Measurements from ENCODE around the gene LRRC56. TPM values are rescaled to one million over a fixed set of nuclear protein-coding genes. Genes with fewer than 3 reads are reported as not detected.
"Not testable (repeated sequence)": the region's sequence is repeated elsewhere in the genome, so short reads cannot be mapped to it uniquely, and the experiment has no call there.

LRRC56 gene
- total RNA-seq, 1 donor from 2014 or later, result 2.0 TPM

- no peak for DNase-seq (ENCODE audit: low read depth)
Measured at GRCh38 chr11:501683-502287, 35.5 kb upstream of the LRRC56 start.

GRCh38 chr11:502288-503178 is 34.8 kb upstream of the LRRC56 start:
- DNase-seq (ENCODE audit: low read depth), result no peak

DNA sequence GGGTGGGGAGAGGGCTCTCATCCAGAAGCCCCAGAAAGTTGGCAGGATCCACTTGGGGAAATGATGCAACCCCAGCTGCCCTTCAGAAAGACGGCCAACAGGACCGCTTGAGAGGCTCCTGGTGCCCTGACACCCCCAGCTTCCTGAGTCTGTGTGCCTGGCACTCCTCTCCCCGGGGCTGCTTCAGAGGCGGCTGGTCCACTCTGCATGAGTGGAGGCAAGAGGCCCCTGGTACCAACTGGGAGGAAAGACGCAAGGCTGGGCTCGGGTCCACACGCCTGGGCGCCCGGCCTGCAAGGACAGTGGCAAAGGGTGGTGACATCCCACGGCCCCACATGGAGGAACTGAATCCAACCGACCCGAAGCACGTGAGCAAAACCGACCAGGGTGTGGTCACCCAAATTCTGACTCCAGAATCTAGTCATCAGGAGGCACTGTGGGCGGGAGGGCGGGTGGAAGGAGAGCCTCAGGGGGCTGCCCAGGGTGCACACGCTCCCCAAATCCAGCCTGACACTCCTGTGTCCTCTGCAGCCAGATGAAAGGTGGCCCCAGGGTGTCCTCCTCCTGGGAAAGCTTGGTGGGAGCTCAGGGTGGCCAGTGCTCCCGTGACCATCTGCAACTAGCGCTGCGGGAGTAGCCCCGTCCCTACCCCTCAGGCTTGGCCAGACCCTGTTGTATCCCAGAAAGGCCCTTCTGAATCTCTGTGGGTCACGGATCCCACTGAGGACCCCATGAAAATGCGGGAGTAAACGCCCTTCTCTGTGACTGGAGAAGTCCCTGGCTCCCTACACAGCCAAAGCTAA is 33.9 kb upstream of the LRRC56 start:
- DNase-seq (ENCODE audit: low read depth), result no peak

DNA sequence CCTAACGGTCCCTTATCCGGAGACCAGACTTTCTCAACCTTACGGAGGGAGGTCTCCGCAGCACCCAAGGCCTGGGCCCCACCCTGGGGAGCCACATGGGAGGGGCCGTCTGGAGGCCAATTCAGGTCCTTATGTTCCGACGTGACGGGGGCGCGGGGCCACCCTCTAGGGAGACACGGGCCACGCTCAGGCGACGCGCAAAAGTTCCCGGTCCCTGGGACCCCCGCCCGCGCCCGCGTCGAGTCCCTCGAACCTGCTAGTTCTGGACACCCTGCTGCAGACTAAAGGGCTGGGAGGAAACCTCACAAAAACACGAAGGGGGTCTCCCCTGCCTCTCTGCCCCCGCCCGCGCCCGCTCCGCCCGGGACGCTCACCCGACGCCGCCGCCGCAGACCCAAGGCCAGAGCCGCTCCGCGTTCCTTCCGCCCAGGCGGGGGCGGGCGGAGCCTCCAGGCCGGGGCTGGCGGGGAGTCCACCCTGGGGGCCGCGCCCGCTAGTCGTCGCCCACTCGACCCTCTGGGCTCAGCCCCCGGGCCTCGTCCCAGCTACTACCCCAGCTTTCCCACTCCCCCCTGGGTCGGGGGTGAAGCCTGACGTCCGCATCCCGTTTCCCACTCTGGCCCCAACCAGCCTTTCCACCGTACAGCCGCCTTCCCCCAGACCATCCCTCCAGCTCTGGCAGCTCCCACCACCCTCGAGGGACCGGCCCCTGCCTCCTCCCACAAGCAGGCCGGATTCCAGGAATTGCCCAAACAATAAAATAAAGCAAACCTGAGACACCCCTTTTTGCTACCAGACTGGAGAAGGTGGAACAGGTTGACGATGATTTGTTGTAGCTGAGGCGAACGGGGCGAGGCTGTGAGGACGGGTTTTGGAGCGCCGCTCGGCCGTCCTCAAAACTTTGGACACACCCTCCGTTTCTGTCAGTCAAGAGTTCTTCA is 33.0 kb upstream of the LRRC56 start:
- no peak for DNase-seq (ENCODE audit: low read depth)

DNA sequence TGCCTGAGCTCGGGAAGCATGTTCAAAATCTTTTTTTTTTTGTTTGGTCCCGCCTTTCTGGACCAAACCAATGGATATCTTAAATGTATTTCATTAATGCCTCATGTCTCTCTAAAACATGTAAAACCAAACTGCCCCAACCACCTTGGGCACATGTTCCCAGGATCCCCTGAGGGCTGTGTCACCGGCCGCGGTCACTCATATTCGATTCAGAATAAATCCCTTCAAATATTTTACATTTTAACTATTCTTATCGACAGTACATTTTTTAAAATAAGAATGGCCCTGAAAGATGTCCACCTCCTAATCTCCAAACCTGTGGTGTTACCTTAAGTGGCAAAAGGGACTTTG is 32.4 kb upstream of the LRRC56 start:
- DNase-seq (ENCODE audit: low read depth), result no peak

DNA sequence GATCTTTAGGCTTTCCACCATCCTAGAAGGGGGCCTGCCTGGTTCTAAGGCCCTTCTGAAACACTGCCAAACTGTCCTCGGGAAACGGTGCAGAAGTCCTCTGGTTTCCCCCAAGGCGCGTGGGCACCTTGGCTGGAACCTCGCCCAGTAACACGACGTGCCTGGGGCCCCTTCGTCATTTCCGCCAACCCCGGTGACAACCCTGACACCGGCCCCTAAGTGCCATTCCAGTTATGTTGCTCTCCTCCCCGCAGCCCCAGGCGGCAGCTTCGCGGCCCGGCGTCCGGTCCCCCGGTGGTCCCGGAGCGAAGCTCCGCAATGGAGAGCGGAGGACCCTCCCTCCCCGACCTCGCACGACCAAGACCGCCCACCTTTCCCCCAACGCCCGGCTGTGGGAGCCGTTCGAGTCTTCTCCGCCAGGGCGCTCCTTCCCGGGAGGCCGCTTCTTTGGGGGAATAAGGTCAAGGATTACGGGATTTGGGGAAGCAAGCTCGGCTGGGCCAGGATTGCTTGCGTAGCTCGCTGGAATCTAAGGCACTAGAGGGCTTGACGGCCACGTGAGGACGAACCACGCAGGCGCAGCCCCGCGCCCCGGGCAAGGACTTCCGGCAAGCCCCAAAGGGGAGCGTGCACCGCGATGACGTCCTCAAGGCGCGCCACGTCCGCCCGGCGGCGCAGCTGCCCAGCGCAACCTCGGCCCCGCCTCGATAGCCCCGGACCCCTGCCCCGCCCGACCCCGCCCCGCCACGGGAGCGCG is 30.9 kb upstream of the LRRC56 start:
- peak; percentile 90 for DNase-seq (ENCODE audit: low read depth)

GRCh38 chr11:506995-507726 is 30.2 kb upstream of the LRRC56 start, which contains the start of gene RNH1:
RNH1 (minus strand) TSS chr11:507242; CDS start chr11:502162, 5,080 bp downstream.
- DNase-seq (ENCODE audit: low read depth), result peak; percentile 68

GRCh38 chr11:507727-508515 is 29.4 kb upstream of the LRRC56 start:
- no peak for DNase-seq (ENCODE audit: low read depth)

DNA sequence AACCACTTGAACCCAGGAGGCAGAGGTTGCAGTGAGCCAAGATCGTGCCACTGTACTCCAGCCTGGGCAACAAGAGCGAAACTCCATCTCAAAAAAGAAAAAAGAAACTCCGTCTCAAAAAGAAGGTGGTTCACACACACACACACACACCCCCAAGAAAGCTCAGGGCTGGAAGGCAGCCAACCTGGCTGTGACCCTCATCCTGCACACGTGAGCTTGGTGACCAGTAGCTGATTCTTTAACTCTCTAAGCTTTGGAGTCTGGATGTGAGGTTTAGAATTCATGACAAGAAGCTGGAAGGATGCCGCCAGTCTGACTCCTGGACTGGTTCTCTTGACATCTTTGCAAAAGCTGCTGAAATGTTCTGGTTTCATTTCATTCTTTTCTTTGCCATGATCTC is 28.4 kb upstream of the LRRC56 start:
- no peak for DNase-seq (ENCODE audit: low read depth)

DNA sequence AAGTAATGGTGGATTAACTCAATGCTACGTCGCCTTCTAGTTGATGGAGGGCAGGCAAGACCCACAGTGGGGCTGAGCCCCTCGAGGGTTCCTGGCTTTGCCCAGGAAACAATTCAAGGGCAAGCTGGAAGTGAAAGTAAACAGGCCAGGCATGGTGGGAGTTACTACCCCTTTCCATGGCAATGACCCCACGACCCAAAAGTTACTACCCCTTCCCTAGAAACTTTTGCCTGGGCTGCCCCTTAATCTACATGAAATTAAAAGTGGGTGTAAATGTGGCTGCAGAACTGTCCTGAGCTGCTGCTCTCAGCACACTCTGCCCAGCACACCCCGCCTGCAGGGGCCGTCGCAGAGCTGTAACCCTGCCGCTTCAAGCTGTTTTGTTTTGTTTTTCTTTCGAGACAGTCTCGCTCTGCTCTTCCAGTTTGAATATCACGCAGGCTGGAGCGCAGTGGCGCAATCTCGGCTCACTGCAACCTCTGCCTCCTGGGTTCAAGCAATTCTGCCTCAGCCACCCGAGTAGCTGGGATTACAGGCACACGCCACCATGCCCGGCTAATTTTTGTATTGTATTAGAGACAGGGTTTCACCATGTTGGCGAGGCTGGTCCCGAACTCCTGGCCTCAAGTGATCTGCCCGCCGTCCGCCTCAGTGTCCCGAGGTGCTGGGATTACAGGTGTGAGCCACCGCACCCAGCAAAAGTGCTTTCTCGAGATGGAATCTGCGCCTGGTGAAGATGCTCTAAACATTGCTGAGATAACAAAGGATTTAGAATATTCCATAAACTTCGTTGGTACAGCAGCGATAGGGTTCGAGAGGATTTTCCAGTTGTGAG is 24.3 kb upstream of the LRRC56 start:
- no peak for DNase-seq (ENCODE audit: low read depth)

DNA sequence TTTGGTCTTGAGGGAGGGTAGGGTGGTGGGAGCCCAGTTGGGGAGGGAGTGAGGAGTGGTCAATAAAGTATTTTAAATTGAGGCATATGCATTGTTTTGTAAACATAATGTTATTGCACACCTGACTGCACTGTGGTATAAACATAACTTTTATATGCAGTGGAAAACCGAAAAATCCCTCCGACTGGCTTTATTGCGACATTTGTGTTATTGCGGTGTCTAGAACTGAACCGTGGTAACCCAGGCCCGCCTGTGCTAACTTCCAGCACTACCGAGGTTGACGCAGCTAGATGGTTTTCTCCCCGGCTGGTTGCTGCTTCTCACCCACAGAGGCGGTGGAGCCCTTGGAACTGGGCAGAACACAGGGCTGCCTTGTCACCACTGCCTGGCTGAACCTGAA is 22.7 kb upstream of the LRRC56 start:
- no peak for DNase-seq (ENCODE audit: low read depth)

GRCh38 chr11:515131-515530 is 22.2 kb upstream of the LRRC56 start:
- no peak for DNase-seq (ENCODE audit: low read depth)

DNA sequence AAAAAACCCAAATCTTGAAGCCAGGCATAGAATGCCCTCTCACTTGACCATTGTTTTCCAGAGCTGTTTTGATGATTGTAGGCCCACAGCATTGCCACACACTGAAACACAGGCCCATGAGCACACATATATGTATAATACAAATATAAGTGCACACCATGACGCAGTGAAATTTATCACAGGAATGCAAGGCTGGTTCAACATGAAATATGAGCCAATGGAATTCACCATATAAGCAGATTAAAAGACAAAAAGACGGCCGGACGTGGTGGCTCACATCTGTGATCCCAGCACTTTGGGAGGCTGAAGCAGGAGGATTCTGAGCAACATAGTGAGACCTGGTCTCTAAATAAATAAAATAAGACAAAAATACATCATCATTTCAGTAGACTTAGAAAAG is 20.9 kb upstream of the LRRC56 start:
- no peak for DNase-seq (ENCODE audit: low read depth)

DNA sequence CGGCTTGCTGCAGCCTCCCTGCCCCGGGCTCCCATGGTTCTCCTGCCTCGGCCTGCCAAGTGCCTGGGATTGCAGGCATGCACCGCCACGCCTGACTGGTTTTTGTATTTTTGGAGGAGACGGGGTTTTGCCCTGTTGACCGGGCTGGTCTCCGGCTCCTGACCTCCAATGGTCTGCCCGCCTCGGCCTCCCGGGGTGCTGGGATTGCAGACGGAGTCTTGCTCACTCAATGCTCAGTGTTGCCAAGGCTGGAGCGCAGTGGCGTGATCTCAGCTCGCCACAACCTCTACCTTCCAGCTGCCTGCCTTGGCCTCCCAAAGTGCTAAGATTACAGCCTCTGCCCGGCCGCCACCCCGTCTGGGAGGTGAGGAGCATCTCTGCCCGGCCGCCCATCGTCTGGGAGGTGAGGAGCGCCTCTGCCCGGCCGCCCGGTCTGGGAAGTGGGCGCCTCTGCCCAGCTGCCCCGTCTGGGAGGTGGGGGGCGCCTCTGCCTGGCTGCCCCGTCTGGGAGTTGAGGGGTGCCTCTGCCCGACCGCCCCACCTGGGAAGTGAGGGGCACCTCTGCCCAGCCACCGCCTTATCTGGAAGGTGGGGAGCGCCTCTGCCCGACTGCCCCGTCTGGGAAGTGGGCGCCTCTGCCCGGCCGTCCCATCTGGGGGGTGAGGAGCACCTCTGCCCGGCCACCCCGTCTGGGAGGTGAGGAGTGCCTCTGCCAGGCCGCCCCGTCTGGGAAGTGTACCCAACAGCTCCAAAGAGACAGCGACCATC is 20.2 kb upstream of the LRRC56 start:
- not testable (repeated sequence) for DNase-seq (ENCODE audit: low read depth)

DNA sequence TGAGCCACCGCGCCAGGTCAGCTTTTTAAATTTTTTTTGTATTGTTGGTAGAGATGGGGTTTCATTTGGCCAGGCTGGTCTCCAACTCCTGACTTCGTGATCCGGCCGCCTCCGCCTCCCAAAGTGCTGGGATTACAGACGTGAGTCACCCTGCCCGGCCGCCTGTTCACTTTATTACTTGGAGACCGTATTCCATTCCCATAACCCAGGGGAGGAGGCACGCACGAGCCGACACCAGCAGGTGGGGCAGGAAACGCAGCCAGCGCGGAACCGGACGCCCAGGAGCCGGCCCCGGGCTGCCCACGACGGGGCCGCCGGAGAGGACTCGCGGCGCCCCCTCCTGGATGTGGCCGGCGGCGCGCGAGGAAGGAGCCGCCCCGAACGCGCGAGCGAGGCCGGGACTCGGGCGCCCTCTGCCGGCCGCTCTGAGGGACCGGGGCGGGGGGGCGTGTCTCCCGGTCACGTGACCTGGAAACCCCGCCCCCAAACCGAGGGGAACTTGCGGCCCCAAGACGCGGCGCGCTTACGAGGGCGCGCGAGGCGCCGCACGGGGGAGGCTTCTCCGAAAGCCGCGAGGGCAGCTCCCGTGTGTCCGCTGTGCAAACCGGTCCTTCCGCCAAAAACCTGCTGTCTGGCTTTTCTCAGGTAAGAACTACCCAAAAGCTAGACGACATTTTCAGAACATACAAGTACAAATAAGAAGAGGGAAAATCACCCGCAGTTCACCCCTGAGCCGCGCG is 18.7 kb upstream of the LRRC56 start:
- DNase-seq (ENCODE audit: low read depth), result peak; percentile 92

DNA sequence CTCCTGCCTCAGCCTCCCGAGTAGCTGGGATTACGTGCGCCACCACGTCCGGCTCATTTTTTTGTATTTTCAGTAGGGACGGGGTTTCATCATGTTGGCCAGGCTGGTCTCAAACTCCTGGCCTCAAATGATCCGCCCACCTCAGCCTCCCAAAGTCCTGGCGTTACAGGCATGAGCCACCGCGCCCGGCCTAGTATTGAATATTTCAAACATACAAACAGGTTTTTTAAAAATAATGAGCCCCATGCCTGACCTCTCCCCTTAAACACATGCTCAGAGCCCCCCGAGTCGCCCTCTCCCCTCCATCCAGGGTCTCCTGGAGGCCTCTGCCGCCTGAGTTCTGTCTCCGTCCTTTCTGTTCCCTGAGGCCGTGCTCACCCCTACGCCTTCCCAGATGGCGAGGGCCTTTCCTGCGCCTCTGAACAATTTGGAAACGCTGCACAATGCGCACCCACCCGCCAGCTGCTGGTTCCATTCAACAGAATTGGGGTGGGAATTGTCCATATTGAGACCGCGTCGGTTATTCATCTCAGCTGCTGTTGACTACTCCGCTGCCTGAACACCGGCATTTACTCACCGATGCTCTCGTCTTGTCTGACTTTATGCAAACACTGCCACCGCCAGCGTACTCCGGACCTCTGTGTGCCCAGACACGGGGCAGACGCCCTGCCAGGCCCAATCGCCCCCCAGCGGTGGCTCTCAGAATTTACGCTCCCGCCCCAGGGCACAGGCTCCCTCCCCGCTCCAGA is 16.7 kb upstream of the LRRC56 start:
- DNase-seq (ENCODE audit: low read depth), result no peak
